HUES6 (cell line): ENCODE results near the gene FCER2.

Experiments used
- H3K27ac ChIP-seq: 2 replicates; pipeline ENCODE4 v1.7.0; 2013; ENCODE audit warnings: low read depth, mild to moderate bottlenecking, low read length, inconsistent platforms
- H3K27me3 ChIP-seq: 2 replicates; pipeline ENCODE4 v1.6.1; 2013; ENCODE audit warnings: low read length; ENCODE audit not compliant: control insufficient read depth, insufficient read depth
- H3K36me3 ChIP-seq: 2 replicates; pipeline ENCODE4 v1.6.1; 2013; ENCODE audit warnings: low read length; ENCODE audit not compliant: control insufficient read depth, insufficient read depth
- H3K4me1 ChIP-seq: 2 replicates; pipeline ENCODE4 v1.6.1; 2013; ENCODE audit warnings: low read length; ENCODE audit not compliant: control insufficient read depth, insufficient read depth
- H3K4me3 ChIP-seq: 2 replicates; pipeline ENCODE4 v1.5.1; 2013; ENCODE audit warnings: low read depth, low read length
- H3K9ac ChIP-seq: one replicate; pipeline ENCODE4 v1.6.1; 2013; ENCODE audit warnings: mild to moderate bottlenecking, low read length
- H3K9me3 ChIP-seq: 2 replicates; pipeline ENCODE4 v1.6.1; 2013; ENCODE audit warnings: low read depth, low read length; ENCODE audit not compliant: control insufficient read depth, insufficient read depth

The FCER2 gene

GRCh38 chr19:7685546-7686445, 16.1 kb downstream of the FCER2 start:
- Histone ChIP-seq H3K4me1 (peaks cover 6% of the 10 kb centered on the region), H3K36me3 (peaks cover 10% of the 10 kb centered on the region), H3K27ac (no peak overlapping the region), H3K9ac (peak overlapping the region; percentile 33), H3K27me3 (peaks cover 3% of the 10 kb centered on the region; the same call in 1 of the 2 replicates), H3K4me3 (peak overlapping the region; percentile 33), H3K9me3 (peaks cover 2% of the 10 kb centered on the region; the same call in 1 of the 2 replicates)

GRCh38 chr19:7682175-7682855, 19.6 kb downstream of the FCER2 start:
- Histone ChIP-seq H3K36me3 (peaks cover 10% of the 10 kb centered on the region), H3K4me1 (peaks cover 10% of the 10 kb centered on the region), H3K4me3 (peak overlapping the region; percentile 91), H3K9ac (no peak overlapping the region), H3K27me3 (peaks cover 26% of the 10 kb centered on the region), H3K9me3 (no peaks in the 10 kb centered on the region), H3K27ac (no peak overlapping the region)

DNA sequence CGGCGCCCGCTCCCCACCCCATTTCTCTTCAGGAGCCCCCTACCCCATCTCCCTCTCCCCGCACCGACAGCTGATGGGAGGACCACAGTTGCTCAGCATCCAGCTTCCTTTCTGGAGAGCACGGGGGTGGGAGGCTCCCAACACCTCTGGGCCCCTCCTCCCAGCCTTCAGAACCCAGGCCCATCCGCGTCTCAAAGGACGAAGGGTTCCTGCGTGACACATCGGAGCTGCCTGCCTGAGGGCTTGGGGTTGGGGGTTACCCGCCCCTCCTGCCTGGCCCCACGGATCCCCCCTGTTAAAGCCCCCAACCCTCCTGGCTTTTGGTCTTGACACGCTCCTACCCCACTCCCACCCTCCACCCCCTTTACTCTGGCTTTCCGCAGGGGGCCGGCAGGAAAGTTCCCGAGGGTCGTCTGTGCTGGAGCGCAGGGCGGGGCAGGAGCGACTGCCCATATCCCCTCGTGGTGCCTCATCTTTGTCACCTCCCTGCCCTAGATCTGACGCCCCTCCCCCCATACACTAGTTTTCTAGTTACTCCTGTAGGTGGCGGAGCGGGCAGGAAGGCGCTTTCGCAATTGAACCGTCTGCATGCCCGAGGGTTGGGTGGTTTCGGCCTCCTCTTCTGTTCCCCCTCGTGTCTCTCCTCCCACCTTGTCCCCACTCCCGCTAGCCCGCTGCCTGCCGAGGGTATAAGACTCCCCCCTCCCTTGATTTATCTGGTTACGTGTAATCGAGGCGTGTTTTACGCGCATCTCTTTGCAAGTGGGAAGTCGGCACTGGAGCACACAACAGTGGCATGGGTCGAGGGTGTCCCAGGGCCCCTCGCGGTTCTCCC, 20.4 kb downstream of the FCER2 start:
- H3K36me3 ChIP-seq: peaks cover 10% of the 10 kb centered on the region
- H3K4me1 ChIP-seq: peaks cover 10% of the 10 kb centered on the region
- H3K9me3 ChIP-seq: no peaks in the 10 kb centered on the region
- H3K27me3 ChIP-seq: peaks cover 33% of the 10 kb centered on the region
- H3K4me3 ChIP-seq: peak overlapping the region; percentile 91
- peak overlapping the region; percentile 76 for H3K9ac ChIP-seq
- no peak overlapping the region for H3K27ac ChIP-seq

DNA sequence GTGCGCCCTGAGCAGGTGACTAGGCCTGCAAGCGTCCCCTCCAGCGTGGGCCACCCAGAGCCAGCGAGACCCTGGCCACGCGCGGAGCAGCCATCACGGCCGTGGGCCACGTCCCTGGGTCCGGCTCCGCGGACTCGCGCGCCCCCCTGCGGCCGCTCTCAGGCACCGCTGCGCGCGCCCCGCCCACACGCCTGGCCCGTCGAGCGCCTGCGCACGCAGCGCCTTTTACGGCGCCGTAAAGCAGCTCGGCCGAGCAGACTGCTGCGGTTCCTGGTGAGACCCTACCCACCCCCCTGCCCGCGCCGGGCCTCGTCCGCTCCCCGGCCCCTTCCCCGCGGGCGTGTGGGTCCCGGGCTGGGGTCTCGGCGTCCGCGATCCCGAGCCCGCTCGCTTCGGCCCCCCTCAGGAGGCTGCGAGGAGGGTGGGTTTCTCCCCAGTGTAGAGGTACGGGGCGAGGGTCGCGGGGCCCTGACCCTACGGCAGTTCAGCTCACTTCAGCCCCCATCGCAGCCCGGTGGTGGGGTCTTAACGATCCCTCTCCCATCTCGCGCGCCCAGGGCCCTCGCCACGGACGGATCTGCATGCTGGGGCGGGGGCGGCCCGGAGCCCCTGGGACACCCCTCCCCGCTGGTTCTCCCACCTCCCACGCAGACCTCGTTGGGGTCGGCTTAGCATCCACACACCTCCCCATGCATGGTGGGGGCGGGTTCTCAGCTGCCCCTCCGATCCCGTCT, 21.2 kb downstream of the FCER2 start, which contains the start of gene TRAPPC5:
Gene TRAPPC5 (plus strand): TSS at position 228 of the 734 bp plus-strand sequence. CDS start 1,421 bp downstream, outside the sequence.
- H3K27ac ChIP-seq: peak within 1 kb of the TSS; percentile 51; the same call in 1 of the 2 replicates
- H3K36me3 ChIP-seq: peaks cover 10% of the 10 kb centered on the region
- peaks cover 40% of the 10 kb centered on the region for H3K27me3 ChIP-seq
- peak within 1 kb of the TSS; percentile 76 for H3K9ac ChIP-seq
- peak within 1 kb of the TSS; percentile 91 for H3K4me3 ChIP-seq
- H3K4me1 ChIP-seq: peaks cover 10% of the 10 kb centered on the region
- H3K9me3 ChIP-seq: no peaks in the 10 kb centered on the region

DNA sequence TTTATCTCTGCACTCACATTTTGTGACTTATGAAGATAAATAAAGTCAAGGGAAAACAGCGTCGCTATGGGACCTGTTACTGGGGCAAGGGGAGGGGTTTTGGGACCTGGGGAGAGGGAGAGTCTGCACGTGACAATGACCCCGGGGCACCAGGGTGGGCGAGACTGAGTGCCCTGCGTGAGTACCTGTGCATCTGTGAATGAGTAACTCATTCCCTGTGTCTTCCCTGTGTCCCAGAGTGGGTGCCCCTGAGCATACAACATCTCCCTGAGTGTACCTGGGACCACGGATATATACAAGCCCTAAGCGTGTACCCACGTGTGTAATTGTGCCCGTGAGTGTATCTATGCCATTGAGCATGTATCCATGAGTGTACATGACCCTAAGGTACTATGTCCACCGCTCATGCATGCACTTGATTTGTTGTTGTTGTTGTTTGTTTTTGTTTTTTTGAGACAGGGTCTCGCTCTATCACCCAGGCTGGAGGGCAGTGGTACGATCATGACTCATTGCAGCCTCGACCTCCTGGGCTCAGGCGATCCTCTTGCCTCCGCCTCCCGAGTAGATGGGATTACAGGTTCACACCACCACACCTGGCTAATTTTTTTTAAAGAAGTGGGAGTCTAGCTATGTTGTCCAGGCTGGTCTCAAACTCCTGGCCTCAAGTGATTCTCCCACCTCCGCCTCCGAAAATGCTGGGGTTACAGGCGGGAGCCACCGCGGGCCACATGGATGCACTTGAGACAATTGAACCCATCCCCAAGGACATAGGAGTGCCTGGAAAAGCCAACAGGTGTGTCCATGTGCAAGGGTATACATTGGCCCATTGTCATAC, 21.9 kb downstream of the FCER2 start:
- Histone ChIP-seq H3K9me3 (no peaks in the 10 kb centered on the region), H3K9ac (no peak overlapping the region), H3K27ac (no peak overlapping the region), H3K36me3 (peaks cover 10% of the 10 kb centered on the region), H3K4me1 (0 out of 2 replicates have a peak, but pooled peaks cover 4% of the 10 kb centered on the region), H3K27me3 (peaks cover 47% of the 10 kb centered on the region), H3K4me3 (peak overlapping the region; percentile 91)

DNA sequence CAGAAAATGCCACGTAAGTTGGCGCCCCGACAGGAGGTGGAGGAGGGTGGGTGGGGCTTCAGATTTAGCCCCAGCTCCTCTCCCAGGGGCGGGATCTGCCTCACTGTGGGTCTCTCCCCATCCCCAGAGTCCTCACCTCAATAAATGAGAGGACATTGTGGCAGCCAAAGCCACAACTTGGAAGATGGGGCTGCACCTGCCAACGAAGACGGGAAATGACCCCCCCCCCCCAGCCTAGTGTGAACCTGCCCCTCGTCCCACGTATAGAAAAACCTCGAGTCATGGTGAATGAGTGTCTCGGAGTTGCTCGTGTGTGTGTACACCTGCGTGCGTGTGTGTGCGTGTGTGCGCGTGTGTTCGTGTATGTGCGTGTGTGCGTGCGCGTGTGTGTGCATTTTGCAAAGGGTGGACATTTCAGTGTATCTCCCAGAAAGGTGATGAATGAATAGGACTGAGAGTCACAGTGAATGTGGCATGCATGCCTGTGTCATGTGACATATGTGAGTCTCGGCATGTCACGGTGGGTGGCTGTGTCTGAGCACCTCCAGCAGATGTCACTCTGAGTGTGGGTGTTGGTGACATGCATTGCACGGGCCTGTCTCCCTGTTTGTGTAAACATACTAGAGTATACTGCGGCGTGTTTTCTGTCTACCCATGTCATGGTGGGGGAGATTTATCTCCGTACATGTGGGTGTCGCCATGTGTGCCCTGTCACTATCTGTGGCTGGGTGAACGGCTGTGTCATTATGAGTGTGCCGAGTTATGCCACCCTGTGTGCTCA, 22.8 kb downstream of the FCER2 start:
- Histone ChIP-seq H3K4me3 (no peak overlapping the region), H3K27me3 (peaks cover 51% of the 10 kb centered on the region), H3K27ac (no peak overlapping the region), H3K4me1 (0 out of 2 replicates have a peak, but pooled peaks cover 4% of the 10 kb centered on the region), H3K36me3 (peaks cover 10% of the 10 kb centered on the region), H3K9ac (no peak overlapping the region), H3K9me3 (no peaks in the 10 kb centered on the region)

DNA sequence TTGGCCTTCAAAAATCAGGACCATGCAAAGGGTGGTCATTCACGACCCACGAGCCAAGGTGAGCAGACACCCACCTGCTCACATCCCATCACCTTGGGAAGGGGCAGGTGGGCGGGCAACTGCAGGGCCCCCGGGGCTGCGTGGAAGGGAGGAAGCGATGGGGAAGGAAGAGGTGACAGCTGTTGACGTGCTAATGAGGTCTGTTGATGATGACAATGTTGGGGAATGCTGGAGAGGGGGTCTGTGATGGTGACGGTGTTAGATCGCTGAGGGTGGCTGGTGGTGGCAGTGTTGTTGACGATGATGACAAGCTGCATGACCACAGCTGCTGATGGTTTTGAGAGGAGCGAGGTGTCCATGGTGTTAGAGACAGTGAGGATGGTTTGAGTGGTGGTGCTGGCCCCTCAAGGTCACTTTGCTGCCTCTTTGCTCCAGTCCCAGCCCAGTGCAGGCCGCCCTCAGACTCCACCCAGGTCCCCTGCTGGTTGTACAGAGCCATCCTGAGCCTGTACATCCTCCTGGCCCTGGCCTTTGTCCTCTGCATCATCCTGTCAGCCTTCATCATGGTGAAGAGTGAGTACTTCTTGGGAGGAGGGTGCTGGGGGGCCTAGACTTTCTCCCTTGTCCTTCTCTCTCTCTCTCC, 24.1 kb downstream of the FCER2 start:
- Histone ChIP-seq H3K4me1 (0 out of 2 replicates have a peak, but pooled peaks cover 4% of the 10 kb centered on the region), H3K27ac (no peak overlapping the region), H3K4me3 (no peak overlapping the region), H3K9ac (no peak overlapping the region), H3K36me3 (peaks cover 5% of the 10 kb centered on the region), H3K27me3 (peaks cover 62% of the 10 kb centered on the region), H3K9me3 (no peaks in the 10 kb centered on the region)

GRCh38 chr19:7676854-7677253, 25.1 kb downstream of the FCER2 start, which contains the start of gene MCEMP1:
Gene MCEMP1, plus strand, starts transcription at chr19:7677090. Its CDS starts 31 bp downstream, at chr19:7677121.
- Histone ChIP-seq H3K4me1 (0 out of 2 replicates have a peak, but pooled peaks cover 4% of the 10 kb centered on the region), H3K4me3 (no peak within 1 kb of the TSS), H3K27me3 (peaks cover 71% of the 10 kb centered on the region), H3K36me3 (no peaks in the 10 kb centered on the region), H3K9ac (no peak within 1 kb of the TSS), H3K27ac (no peak within 1 kb of the TSS), H3K9me3 (no peaks in the 10 kb centered on the region)

- peaks cover 76% of the 10 kb centered on the region for H3K27me3 ChIP-seq
- no peak overlapping the region for H3K27ac ChIP-seq
- H3K9me3 ChIP-seq: no peaks in the 10 kb centered on the region
- H3K9ac ChIP-seq: no peak overlapping the region
- H3K4me1 ChIP-seq: 0 out of 2 replicates have a peak, but pooled peaks cover 4% of the 10 kb centered on the region
- H3K4me3 ChIP-seq: no peak overlapping the region
- H3K36me3 ChIP-seq: no peaks in the 10 kb centered on the region
Measured at GRCh38 chr19:7676376-7676775, 25.6 kb downstream of the FCER2 start.
